ENCODE results near the gene AHRR.

AHRR gene

GRCh38 chr5:432201-432927 lies 110.8 kb downstream of the AHRR start:
- DNase-seq (ENCODE audit: low spot score) = peak; percentile 64
- H3K27me3 ChIP-seq (ENCODE audit: insufficient read depth, poor library complexity, severe bottlenecking) = no peaks in the 10 kb centered on the region
- no peaks in the 10 kb centered on the region for H3K36me3 ChIP-seq (ENCODE audit: low read depth)

GRCh38 chr5:432928-433791 lies 111.6 kb downstream of the AHRR start:
- H3K27me3 ChIP-seq (ENCODE audit: insufficient read depth, poor library complexity, severe bottlenecking) = no peaks in the 10 kb centered on the region
- H3K9me3 ChIP-seq (ENCODE audit: severe bottlenecking) = no peaks in the 10 kb centered on the region
- H3K4me3 ChIP-seq (ENCODE audit: severe bottlenecking) = no peak overlapping the region
- TF ChIP-seq, protein P1, sequence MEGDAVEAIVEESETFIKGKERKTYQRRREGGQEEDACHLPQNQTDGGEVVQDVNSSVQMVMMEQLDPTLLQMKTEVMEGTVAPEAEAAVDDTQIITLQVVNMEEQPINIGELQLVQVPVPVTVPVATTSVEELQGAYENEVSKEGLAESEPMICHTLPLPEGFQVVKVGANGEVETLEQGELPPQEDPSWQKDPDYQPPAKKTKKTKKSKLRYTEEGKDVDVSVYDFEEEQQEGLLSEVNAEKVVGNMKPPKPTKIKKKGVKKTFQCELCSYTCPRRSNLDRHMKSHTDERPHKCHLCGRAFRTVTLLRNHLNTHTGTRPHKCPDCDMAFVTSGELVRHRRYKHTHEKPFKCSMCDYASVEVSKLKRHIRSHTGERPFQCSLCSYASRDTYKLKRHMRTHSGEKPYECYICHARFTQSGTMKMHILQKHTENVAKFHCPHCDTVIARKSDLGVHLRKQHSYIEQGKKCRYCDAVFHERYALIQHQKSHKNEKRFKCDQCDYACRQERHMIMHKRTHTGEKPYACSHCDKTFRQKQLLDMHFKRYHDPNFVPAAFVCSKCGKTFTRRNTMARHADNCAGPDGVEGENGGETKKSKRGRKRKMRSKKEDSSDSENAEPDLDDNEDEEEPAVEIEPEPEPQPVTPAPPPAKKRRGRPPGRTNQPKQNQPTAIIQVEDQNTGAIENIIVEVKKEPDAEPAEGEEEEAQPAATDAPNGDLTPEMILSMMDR (IDR thresholded peaks at IDR 0.05; ENCODE audit: poor library complexity, severe bottlenecking) = no peak
- no peak for ATAC-seq (ENCODE audit: low read depth)
- no peak for DNase-seq (ENCODE audit: low spot score)
- no peaks in the 10 kb centered on the region for H3K36me3 ChIP-seq (ENCODE audit: low read depth)
- no peak overlapping the region for H3K27ac ChIP-seq (ENCODE audit: poor library complexity, severe bottlenecking)
- peaks cover 4% of the 10 kb centered on the region for H3K4me1 ChIP-seq (ENCODE audit: insufficient read depth, poor library complexity, severe bottlenecking)

More at GRCh38 chr5:432201-432927, 110.8 kb downstream of the AHRR start:
- no peak overlapping the region for H3K4me3 ChIP-seq (ENCODE audit: severe bottlenecking)
- no peak for ATAC-seq (ENCODE audit: low read depth)
- H3K9me3 ChIP-seq (ENCODE audit: severe bottlenecking) = no peaks in the 10 kb centered on the region
- TF ChIP-seq, protein P1 (IDR thresholded peaks at IDR 0.05; ENCODE audit: poor library complexity, severe bottlenecking) = no peak
- H3K4me1 ChIP-seq (ENCODE audit: insufficient read depth, poor library complexity, severe bottlenecking) = peaks cover 4% of the 10 kb centered on the region
- H3K27ac ChIP-seq (ENCODE audit: poor library complexity, severe bottlenecking) = no peak overlapping the region

GRCh38 chr5:433836-434235 lies 112.3 kb downstream of the AHRR start:
- no peaks in the 10 kb centered on the region for H3K27me3 ChIP-seq (ENCODE audit: insufficient read depth, poor library complexity, severe bottlenecking)
- H3K4me3 ChIP-seq (ENCODE audit: severe bottlenecking) = no peak overlapping the region
- H3K36me3 ChIP-seq (ENCODE audit: low read depth) = no peaks in the 10 kb centered on the region
- H3K9me3 ChIP-seq (ENCODE audit: severe bottlenecking) = no peaks in the 10 kb centered on the region
- no peak overlapping the region for H3K27ac ChIP-seq (ENCODE audit: poor library complexity, severe bottlenecking)
- ATAC-seq (ENCODE audit: low read depth) = no peak
- TF ChIP-seq, protein P1 (IDR thresholded peaks at IDR 0.05; ENCODE audit: poor library complexity, severe bottlenecking) = no peak
- no peak for DNase-seq (ENCODE audit: low spot score)
- peaks cover 4% of the 10 kb centered on the region for H3K4me1 ChIP-seq (ENCODE audit: insufficient read depth, poor library complexity, severe bottlenecking)

DNA sequence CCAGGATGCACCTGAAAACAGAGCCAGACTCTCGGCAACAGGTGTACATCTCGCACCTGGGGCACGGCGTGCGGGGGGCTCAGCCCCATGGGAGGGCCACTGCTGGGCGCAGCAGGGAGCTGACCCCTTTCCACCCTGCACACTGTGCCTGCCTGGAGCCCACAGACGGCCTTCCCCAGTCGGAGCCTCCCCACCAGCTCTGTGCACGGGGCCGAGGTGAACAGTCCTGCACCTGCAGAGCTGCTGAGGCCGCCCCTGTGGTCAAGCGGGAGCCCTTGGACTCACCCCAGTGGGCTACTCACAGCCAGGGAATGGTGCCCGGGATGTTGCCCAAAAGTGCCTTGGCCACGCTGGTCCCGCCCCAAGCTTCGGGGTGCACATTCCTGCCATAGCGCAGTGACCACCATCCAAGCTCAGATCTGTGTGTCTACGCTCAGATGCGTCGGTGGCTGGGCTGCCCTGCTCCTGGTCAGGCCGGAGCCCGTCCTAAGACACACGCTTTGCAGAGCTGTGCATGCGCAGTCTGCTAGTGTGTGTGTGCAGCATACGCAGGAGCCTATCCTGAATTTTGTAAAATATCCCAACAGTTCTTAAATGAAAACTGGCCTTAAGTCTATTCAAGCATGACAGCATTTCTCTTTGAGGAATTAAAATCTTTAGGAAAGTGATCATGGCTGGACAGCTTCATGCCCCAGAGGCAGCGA lies 113.1 kb downstream of the AHRR start:
- Histone ChIP-seq H3K27me3 (ENCODE audit: insufficient read depth, poor library complexity, severe bottlenecking) (no peaks in the 10 kb centered on the region), H3K4me3 (ENCODE audit: severe bottlenecking) (no peak overlapping the region), H3K36me3 (ENCODE audit: low read depth) (no peaks in the 10 kb centered on the region), H3K4me1 (ENCODE audit: insufficient read depth, poor library complexity, severe bottlenecking) (peaks cover 3% of the 10 kb centered on the region), H3K27ac (ENCODE audit: poor library complexity, severe bottlenecking) (no peak overlapping the region), H3K9me3 (ENCODE audit: severe bottlenecking) (no peaks in the 10 kb centered on the region)
- TF ChIP-seq, protein P1 (IDR thresholded peaks at IDR 0.05; ENCODE audit: poor library complexity, severe bottlenecking) = no peak
- DNase-seq (ENCODE audit: low spot score) (no peak), ATAC-seq (ENCODE audit: low read depth) (no peak)

Measured in RWPE2 (cell line).